Stimulated activated naive CD8-positive, alpha-beta T cell treated with anti-CD3 and anti-CD28 coated beads, Interleukin-15, amount 100 ng/mL, for 72 hours (primary cell): ENCODE data around the gene TCTN1.
A peak's percentile ranks its signal among the peaks of the same experiment; 100 is the strongest.
"Not testable (repeated sequence)": the region's sequence is repeated elsewhere in the genome, so short reads cannot be mapped to it uniquely, and the experiment has no call there.

Source experiments
- ATAC-seq: fragments of 150-1000 bp; cut with Tn5 transposase; 2 replicates; pipeline ENCODE4 v1.10.0; 2021; ENCODE audit warnings: mild to moderate bottlenecking, moderate library complexity
- DNase-seq, 2 donors: peaks; one replicate each; pipeline ENCODE4 v3.0.0; 2021 to 2022
- H3K27ac Mint-ChIP-seq, 2 donors: one replicate each; pipeline ENCODE4 v1.8.0; 2022; ENCODE audit warnings: mild to moderate bottlenecking in 2 of 2, mixed read lengths in 2 of 2, moderate library complexity in 2 of 2
- H3K27me3 Mint-ChIP-seq: one replicate; pipeline ENCODE4 v1.8.0; 2022; ENCODE audit warnings: mixed read lengths
- H3K4me1 Mint-ChIP-seq: one replicate; pipeline ENCODE4 v1.8.0; 2022; ENCODE audit warnings: mild to moderate bottlenecking, mixed read lengths
- H3K4me3 Mint-ChIP-seq, 2 donors: one replicate each; pipeline ENCODE4 v1.8.0; 2022; ENCODE audit warnings: mild to moderate bottlenecking in 2 of 2, mixed read lengths in 2 of 2, moderate library complexity in 1 of 2
- H3K9me3 Mint-ChIP-seq, 2 donors: one replicate each; pipeline ENCODE4 v1.8.0; 2022; ENCODE audit warnings: mixed read lengths in 2 of 2

The TCTN1 gene

GRCh38 chr12:110579535-110580253 is 34.2 kb upstream of the TCTN1 start:
- no peaks in the 10 kb centered on the region for H3K9me3 Mint-ChIP-seq
- H3K27me3 Mint-ChIP-seq, result no peaks in the 10 kb centered on the region
- H3K4me1 Mint-ChIP-seq, result peaks cover 82% of the 10 kb centered on the region
- H3K4me3 Mint-ChIP-seq, result peak overlapping the region; percentile 61 to 93
- ATAC-seq (no peak), DNase-seq (no peak)
- peak overlapping the region; percentile 67 to 99 for H3K27ac Mint-ChIP-seq

- DNase-seq (no peak), ATAC-seq (no peak)
- H3K9me3 Mint-ChIP-seq, result no peaks in the 10 kb centered on the region
- H3K27ac Mint-ChIP-seq, result peak overlapping the region; percentile 92 to 95
- peak overlapping the region; percentile 93 to 95 for H3K4me3 Mint-ChIP-seq
- H3K27me3 Mint-ChIP-seq, result no peaks in the 10 kb centered on the region
- H3K4me1 Mint-ChIP-seq, result peaks cover 74% of the 10 kb centered on the region
Measured at GRCh38 chr12:110581931-110582275, 32.0 kb upstream of the TCTN1 start.

- DNase-seq, result peak; percentile 65 to 82
Measured at GRCh38 chr12:110582276-110583136, 31.4 kb upstream of the TCTN1 start.

GRCh38 chr12:110583137-110584059 is 30.5 kb upstream of the TCTN1 start, which contains the start of gene PPTC7:
PPTC7 (minus strand) TSS chr12:110583318; CDS start chr12:110583031, 287 bp downstream.
- no peaks in the 10 kb centered on the region for H3K9me3 Mint-ChIP-seq
- H3K4me3 Mint-ChIP-seq, result peak within 1 kb of the TSS; percentile 93 to 95
- H3K27me3 Mint-ChIP-seq, result no peaks in the 10 kb centered on the region
- ATAC-seq (peak; percentile 92), DNase-seq (peak; percentile 91 to 95)
- peak within 1 kb of the TSS; percentile 92 to 95 for H3K27ac Mint-ChIP-seq
- H3K4me1 Mint-ChIP-seq, result peaks cover 60% of the 10 kb centered on the region

More at GRCh38 chr12:110582276-110583136, 31.4 kb upstream of the TCTN1 start:
- peak overlapping the region; percentile 92 to 95 for H3K27ac Mint-ChIP-seq
- peak; percentile 47 for ATAC-seq
- no peaks in the 10 kb centered on the region for H3K9me3 Mint-ChIP-seq
- no peaks in the 10 kb centered on the region for H3K27me3 Mint-ChIP-seq
- peaks cover 69% of the 10 kb centered on the region for H3K4me1 Mint-ChIP-seq
- H3K4me3 Mint-ChIP-seq, result peak overlapping the region; percentile 93 to 95

- Mint-ChIP-seq H3K9me3 (no peaks in the 10 kb centered on the region), H3K4me1 (peaks cover 46% of the 10 kb centered on the region), H3K4me3 (peak overlapping the region; percentile 60 to 83), H3K27me3 (no peaks in the 10 kb centered on the region), H3K27ac (peak overlapping the region; percentile 21 to 97)
- ATAC-seq (no peak), DNase-seq (peak in 1 of 2 donors; percentile 41)
Measured at GRCh38 chr12:110585231-110585799, 28.6 kb upstream of the TCTN1 start.

GRCh38 chr12:110587102-110587501 is 26.8 kb upstream of the TCTN1 start:
- H3K27ac Mint-ChIP-seq, result peak overlapping the region in 1 of 2 donors; percentile 62

GRCh38 chr12:110590059-110590458 is 23.9 kb upstream of the TCTN1 start:
- Mint-ChIP-seq H3K27ac (peak overlapping the region; percentile 88 to 91), H3K4me3 (peak overlapping the region in 1 of 2 donors; percentile 11), H3K4me1 (peaks cover 30% of the 10 kb centered on the region), H3K27me3 (no peaks in the 10 kb centered on the region), H3K9me3 (no peaks in the 10 kb centered on the region)
- DNase-seq (no peak), ATAC-seq (no peak)

More at GRCh38 chr12:110587102-110587501, 26.8 kb upstream of the TCTN1 start:
- ATAC-seq, H3K27me3 Mint-ChIP-seq, H3K9me3 Mint-ChIP-seq, H3K4me3 Mint-ChIP-seq, DNase-seq: not testable (repeated sequence)
- peaks cover 49% of the 10 kb centered on the region for H3K4me1 Mint-ChIP-seq

- Mint-ChIP-seq H3K4me3 (peak overlapping the region in 1 of 2 donors; percentile 13), H3K9me3 (no peaks in the 10 kb centered on the region), H3K27ac (peak overlapping the region; percentile 88 to 91), H3K4me1 (peaks cover 22% of the 10 kb centered on the region), H3K27me3 (no peaks in the 10 kb centered on the region)
- peak; percentile 80 for ATAC-seq
- DNase-seq, result no peak
Measured at GRCh38 chr12:110590806-110591326, 23.1 kb upstream of the TCTN1 start.

GRCh38 chr12:110591451-110592051 is 22.4 kb upstream of the TCTN1 start:
- H3K27me3 Mint-ChIP-seq, result no peaks in the 10 kb centered on the region
- H3K4me1 Mint-ChIP-seq, result peaks cover 20% of the 10 kb centered on the region
- H3K4me3 Mint-ChIP-seq, result no peak overlapping the region
- ATAC-seq (no peak), DNase-seq (no peak)
- H3K9me3 Mint-ChIP-seq, result no peaks in the 10 kb centered on the region
- H3K27ac Mint-ChIP-seq, result peak overlapping the region in 1 of 2 donors; percentile 88

- no peak overlapping the region for H3K4me3 Mint-ChIP-seq
- ATAC-seq, result no peak
- peaks cover 20% of the 10 kb centered on the region for H3K4me1 Mint-ChIP-seq
- no peaks in the 10 kb centered on the region for H3K9me3 Mint-ChIP-seq
- no peak overlapping the region for H3K27ac Mint-ChIP-seq
- no peak for DNase-seq
- H3K27me3 Mint-ChIP-seq, result no peaks in the 10 kb centered on the region
Measured at GRCh38 chr12:110592078-110592477, 21.9 kb upstream of the TCTN1 start.

GRCh38 chr12:110592919-110593318 is 21.0 kb upstream of the TCTN1 start:
- not testable (repeated sequence) for H3K27me3 Mint-ChIP-seq, H3K4me3 Mint-ChIP-seq, DNase-seq, ATAC-seq, H3K9me3 Mint-ChIP-seq, H3K27ac Mint-ChIP-seq
- peaks cover 20% of the 10 kb centered on the region for H3K4me1 Mint-ChIP-seq

GRCh38 chr12:110597885-110598284 is 16.0 kb upstream of the TCTN1 start:
- ATAC-seq (no peak), DNase-seq (no peak)
- Mint-ChIP-seq H3K4me3 (no peak overlapping the region), H3K9me3 (no peaks in the 10 kb centered on the region), H3K27ac (no peak overlapping the region), H3K27me3 (no peaks in the 10 kb centered on the region), H3K4me1 (peaks cover 8% of the 10 kb centered on the region)

- DNase-seq (no peak), ATAC-seq (no peak)
- H3K4me3 Mint-ChIP-seq, result no peak overlapping the region
- H3K27me3 Mint-ChIP-seq, result no peaks in the 10 kb centered on the region
- no peak overlapping the region for H3K27ac Mint-ChIP-seq
- H3K9me3 Mint-ChIP-seq, result no peaks in the 10 kb centered on the region
- peaks cover 12% of the 10 kb centered on the region for H3K4me1 Mint-ChIP-seq
Measured at GRCh38 chr12:110599334-110599733, 14.6 kb upstream of the TCTN1 start.

- DNase-seq (no peak), ATAC-seq (peak; percentile 49)
- Mint-ChIP-seq H3K27me3 (no peaks in the 10 kb centered on the region), H3K27ac (no peak overlapping the region), H3K4me3 (no peak overlapping the region), H3K4me1 (peaks cover 21% of the 10 kb centered on the region), H3K9me3 (no peaks in the 10 kb centered on the region)
Measured at GRCh38 chr12:110600254-110600653, 13.7 kb upstream of the TCTN1 start.
